GM20000 (cell line): ENCODE results near the gene SCAF8.
"Not testable (repeated sequence)": the region's sequence is repeated elsewhere in the genome, so short reads cannot be mapped to it uniquely, and the experiment has no call there.

Experiments
- DNase-seq: peaks from one replicate; pipeline ENCODE4 v3.0.0; 2012; ENCODE audit warnings: low spot score
- CTCF ChIP-seq: IDR thresholded peaks from 2 replicates; pipeline ENCODE4 v1.5.1; 2012; ENCODE audit warnings: mild to moderate bottlenecking, control low read depth; ENCODE audit errors: extremely low read depth, missing control alignments

Gene SCAF8

GRCh38 chr6:154736618-154737259 is 3.5 kb downstream of the SCAF8 start:
- no peak for DNase-seq
- TF ChIP-seq CTCF: no peak

GRCh38 chr6:154737424-154737823 is 4.2 kb downstream of the SCAF8 start:
- no peak for TF ChIP-seq CTCF
- DNase-seq: no peak

DNA sequence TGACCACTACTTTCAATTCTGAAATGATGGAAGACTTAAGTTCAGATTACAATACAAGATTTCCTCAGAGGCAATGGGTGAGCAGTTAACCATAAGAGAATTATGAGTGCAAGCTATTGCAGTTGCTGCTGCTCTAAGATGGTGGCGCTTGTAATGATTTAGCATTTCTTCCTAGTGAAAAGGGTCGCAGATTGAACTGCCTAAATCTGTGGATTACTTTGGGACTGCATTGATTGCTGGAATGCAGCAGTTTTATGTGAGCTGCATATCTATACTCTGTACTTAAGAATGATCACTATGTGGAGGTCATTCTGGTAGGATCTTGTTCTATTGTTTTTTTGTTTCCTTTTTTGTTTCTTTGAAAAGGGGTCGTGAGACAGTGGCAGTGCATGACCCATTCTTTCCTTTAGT is 5.3 kb downstream of the SCAF8 start:
- no peak for DNase-seq
- TF ChIP-seq CTCF: no peak

DNA sequence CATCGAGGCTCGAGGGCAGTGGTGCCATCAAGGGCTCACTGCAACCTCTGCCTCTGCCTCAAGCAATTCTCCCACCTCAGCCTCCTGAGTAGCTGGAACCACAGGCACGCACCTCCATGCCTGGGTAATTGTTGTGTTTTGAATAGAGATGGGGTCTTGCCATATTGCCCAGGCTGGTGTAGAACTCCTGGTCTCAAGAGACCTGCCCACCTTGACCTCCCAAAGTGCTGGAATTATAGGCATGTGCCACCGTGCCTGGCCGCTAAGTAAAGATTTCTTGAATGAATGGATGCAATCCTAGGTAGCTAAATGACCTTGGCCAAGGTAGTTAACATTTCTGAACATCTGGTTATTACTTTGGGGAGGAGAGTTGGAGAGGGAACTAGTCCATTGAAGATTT is 7.4 kb downstream of the SCAF8 start:
- TF ChIP-seq CTCF: no peak
- DNase-seq: no peak

DNA sequence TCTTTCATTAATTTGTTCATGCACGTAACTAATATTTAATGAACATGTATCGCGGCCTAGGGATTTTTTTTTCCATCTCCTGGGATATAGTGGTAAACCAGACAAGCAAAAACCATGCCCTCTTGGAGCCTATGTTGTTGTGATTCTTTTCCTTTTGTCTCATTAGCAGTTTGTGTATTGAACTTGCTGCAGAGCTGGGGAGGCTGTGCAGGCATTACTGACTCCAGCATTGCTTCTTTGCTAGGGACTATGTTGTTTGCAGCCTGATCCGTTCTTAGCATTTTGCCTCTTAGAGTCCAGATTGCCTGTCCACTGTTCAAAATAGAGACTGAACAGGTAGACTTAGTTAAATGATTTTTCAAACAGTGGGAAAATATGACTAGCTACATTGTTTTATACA is 9.7 kb downstream of the SCAF8 start:
- no peak for DNase-seq
- no peak for TF ChIP-seq CTCF

DNA sequence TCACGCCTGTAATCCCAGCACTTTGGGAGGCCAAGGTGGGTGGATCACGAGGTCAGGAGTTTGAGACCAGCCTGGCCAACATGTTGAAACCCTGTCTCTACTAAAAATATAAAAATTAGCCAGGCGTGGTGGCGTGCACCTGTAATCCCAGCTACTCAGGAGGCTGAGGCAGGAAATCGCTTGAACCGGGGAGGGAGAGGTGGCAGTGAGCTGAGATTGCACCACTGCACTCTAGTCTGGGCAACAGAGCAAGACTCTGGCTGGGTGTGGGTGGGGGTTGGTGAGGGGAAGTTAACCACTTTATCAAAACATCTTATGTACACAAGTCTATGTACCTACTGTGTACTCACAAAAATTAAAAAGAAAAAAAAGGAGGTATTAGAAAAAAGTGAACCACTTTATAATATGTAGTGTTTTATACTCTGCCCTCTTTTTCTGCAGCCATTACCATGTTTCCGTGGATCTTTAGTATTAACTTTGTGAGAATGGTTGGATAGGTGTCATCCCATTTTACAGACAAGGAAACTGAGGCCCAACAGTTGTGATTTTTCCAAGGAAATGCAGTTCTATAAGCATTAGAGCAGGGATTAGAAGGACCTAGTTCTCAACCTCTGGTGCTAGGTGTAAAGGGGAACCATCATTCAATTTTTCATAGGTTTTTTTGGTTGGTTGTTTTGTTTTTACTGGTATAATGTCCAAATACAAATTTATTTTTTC is 11.0 kb downstream of the SCAF8 start:
- DNase-seq: not testable (repeated sequence)

GRCh38 chr6:154745243-154745642 is 12.0 kb downstream of the SCAF8 start:
- no peak for TF ChIP-seq CTCF
- DNase-seq: no peak

- no peak for TF ChIP-seq CTCF
- no peak for DNase-seq
These were observed 16.1 kb downstream of the SCAF8 start for GRCh38 chr6:154749341-154749740.
